Immature natural killer cell (primary cell): ENCODE data around the gene URB1. TPM values are rescaled to one million over a fixed set of nuclear protein-coding genes. Genes with fewer than 3 reads are reported as not detected.
"Not testable (repeated sequence)": the region's sequence is repeated elsewhere in the genome, so short reads cannot be mapped to it uniquely, and the experiment has no call there.

Source experiments
- DNase-seq, 3 donors: peaks; one replicate each; pipeline ENCODE4 v3.0.0; 2022; ENCODE audit warnings: mixed read lengths in 1 of 3
- H3K27ac Mint-ChIP-seq, 6 donors: one replicate each; pipeline ENCODE4 v1.8.0; 2020; ENCODE audit warnings: mixed read lengths in 6 of 6, mild to moderate bottlenecking in 5 of 6, inconsistent platforms in 4 of 6, moderate library complexity in 3 of 6
- H3K27me3 Mint-ChIP-seq, 3 donors: one replicate each; pipeline ENCODE4 v1.8.0; 2020 to 2021; ENCODE audit warnings: low read depth in 3 of 3, mild to moderate bottlenecking in 3 of 3, mixed read lengths in 3 of 3, moderate library complexity in 3 of 3, inconsistent platforms in 1 of 3
- H3K36me3 Mint-ChIP-seq, 3 donors: one replicate each; pipeline ENCODE4 v1.8.0; 2020; ENCODE audit warnings: mixed read lengths in 3 of 3, inconsistent platforms in 2 of 3, mild to moderate bottlenecking in 2 of 3
- H3K4me1 Mint-ChIP-seq, 2 donors: one replicate each; pipeline ENCODE4 v1.8.0; 2020; ENCODE audit warnings: inconsistent platforms in 2 of 2, mild to moderate bottlenecking in 2 of 2, mixed read lengths in 2 of 2, moderate library complexity in 1 of 2
- H3K4me3 Mint-ChIP-seq, 5 donors: one replicate each; pipeline ENCODE4 v1.8.0; 2020; ENCODE audit warnings: mild to moderate bottlenecking in 5 of 5, mixed read lengths in 5 of 5, inconsistent platforms in 3 of 5, moderate library complexity in 3 of 5
- H3K9me3 Mint-ChIP-seq, 6 donors: one replicate each; pipeline ENCODE4 v1.8.0; 2020; ENCODE audit warnings: mild to moderate bottlenecking in 6 of 6, mixed read lengths in 6 of 6, inconsistent platforms in 4 of 6, moderate library complexity in 3 of 6
- polyA plus RNA-seq, 3 donors: library from polyadenylated mRNA; unstranded; fragments of 300-500 nt; fragmentation: Illumina TruSeq; gene quantifications; one replicate each; pipeline ENCODE4 v1.2.3, GENCODE V29; 2021

URB1 gene
- polyA plus RNA-seq, 3 donors from 2014 or later: 1.1 to 2.3 (median 1.3) TPM

- Mint-ChIP-seq H3K4me1 (peaks cover 31 to 49% of the 10 kb centered on the region in 2 donors), H3K27ac (peak overlapping the region; percentile 72 to 90 (median 90)), H3K4me3 (peak overlapping the region; percentile 84 to 89 (median 87)), H3K27me3 (peaks cover 2 to 14% (median 6%) of the 10 kb centered on the region in 3 donors), H3K9me3 (no peaks in the 10 kb centered on the region), H3K36me3 (peaks cover 0 to 7% (median 6%) of the 10 kb centered on the region in 3 donors)
- no peak for DNase-seq
Measured at GRCh38 chr21:32393677-32394001, 827 bp upstream of the URB1 start.

GRCh38 chr21:32392299-32392879, 423 bp downstream of the URB1 start:
- Mint-ChIP-seq H3K4me3 (peak overlapping the region; percentile 84 to 89 (median 87)), H3K27ac (peak overlapping the region in 4 of 6 donors; percentile 62 to 90 (median 78)), H3K27me3 (peaks cover 2 to 14% (median 6%) of the 10 kb centered on the region in 3 donors), H3K36me3 (peaks cover 0 to 9% (median 7%) of the 10 kb centered on the region in 3 donors), H3K4me1 (peaks cover 32 to 50% of the 10 kb centered on the region in 2 donors), H3K9me3 (no peaks in the 10 kb centered on the region)
- no peak for DNase-seq

GRCh38 chr21:32391755-32392154, 1.1 kb downstream of the URB1 start:
- Mint-ChIP-seq H3K36me3 (peaks cover 0 to 9% (median 7%) of the 10 kb centered on the region in 3 donors), H3K4me1 (peaks cover 32 to 50% of the 10 kb centered on the region in 2 donors), H3K9me3 (no peaks in the 10 kb centered on the region), H3K27me3 (peaks cover 2 to 12% (median 6%) of the 10 kb centered on the region in 3 donors), H3K27ac (peak overlapping the region in 4 of 6 donors; percentile 39 to 81 (median 69)), H3K4me3 (peak overlapping the region; percentile 81 to 89 (median 87))
- DNase-seq: no peak

- Mint-ChIP-seq H3K27me3 (peaks cover 2 to 10% (median 6%) of the 10 kb centered on the region in 3 donors), H3K4me1 (peaks cover 32 to 50% of the 10 kb centered on the region in 2 donors)
- H3K27ac Mint-ChIP-seq, DNase-seq, H3K4me3 Mint-ChIP-seq, H3K9me3 Mint-ChIP-seq, H3K36me3 Mint-ChIP-seq: not testable (repeated sequence)
Measured at GRCh38 chr21:32390537-32391224, 2.1 kb downstream of the URB1 start.

- Mint-ChIP-seq H3K36me3 (peaks cover 5 to 9% (median 7%) of the 10 kb centered on the region in 3 donors), H3K9me3 (no peaks in the 10 kb centered on the region), H3K4me1 (peaks cover 32 to 48% of the 10 kb centered on the region in 2 donors), H3K27me3 (peaks cover 2 to 7% (median 6%) of the 10 kb centered on the region in 3 donors), H3K27ac (no peak overlapping the region), H3K4me3 (no peak overlapping the region)
- no peak for DNase-seq
Measured at GRCh38 chr21:32389337-32390015, 3.3 kb downstream of the URB1 start.

GRCh38 chr21:32388306-32388705, 4.5 kb downstream of the URB1 start:
- H3K4me1 Mint-ChIP-seq: peaks cover 24 to 36% of the 10 kb centered on the region in 2 donors
- peaks cover 9 to 15% (median 9%) of the 10 kb centered on the region in 3 donors for H3K36me3 Mint-ChIP-seq
- no peak overlapping the region for H3K4me3 Mint-ChIP-seq

GRCh38 chr21:32387151-32387550, 5.7 kb downstream of the URB1 start:
- DNase-seq: no peak
- Mint-ChIP-seq H3K27me3 (peaks cover 2 to 3% (median 2%) of the 10 kb centered on the region in 3 donors), H3K4me3 (no peak overlapping the region), H3K9me3 (no peaks in the 10 kb centered on the region), H3K36me3 (peaks cover 9 to 23% (median 10%) of the 10 kb centered on the region in 3 donors), H3K4me1 (peaks cover 17 to 28% of the 10 kb centered on the region in 2 donors), H3K27ac (peak overlapping the region in 1 of 6 donors; percentile 48)

More at GRCh38 chr21:32388306-32388705, 4.5 kb downstream of the URB1 start:
- Mint-ChIP-seq H3K27ac (no peak overlapping the region), H3K27me3 (peaks cover 4 to 6% (median 4%) of the 10 kb centered on the region in 3 donors), H3K9me3 (no peaks in the 10 kb centered on the region)
- DNase-seq: no peak

GRCh38 chr21:32386195-32386870, 6.5 kb downstream of the URB1 start:
- Mint-ChIP-seq H3K4me1 (peaks cover 9 to 20% of the 10 kb centered on the region in 2 donors), H3K36me3 (peaks cover 9 to 23% (median 10%) of the 10 kb centered on the region in 3 donors), H3K4me3 (no peak overlapping the region), H3K9me3 (no peaks in the 10 kb centered on the region), H3K27ac (no peak overlapping the region), H3K27me3 (peaks cover 2 to 3% (median 2%) of the 10 kb centered on the region in 3 donors)
- no peak for DNase-seq

GRCh38 chr21:32383812-32384211, 9.0 kb downstream of the URB1 start:
- H3K9me3 Mint-ChIP-seq: no peaks in the 10 kb centered on the region
- peaks cover 0 to 3% (median 0%) of the 10 kb centered on the region in 3 donors for H3K27me3 Mint-ChIP-seq
- H3K4me1 Mint-ChIP-seq: peaks cover 1 to 3% of the 10 kb centered on the region in 2 donors

GRCh38 chr21:32382108-32382644, 10.6 kb downstream of the URB1 start:
- Mint-ChIP-seq H3K27ac (no peak overlapping the region), H3K9me3 (no peaks in the 10 kb centered on the region), H3K36me3 (peaks cover 13 to 44% (median 14%) of the 10 kb centered on the region in 3 donors), H3K4me3 (no peak overlapping the region), H3K27me3 (peaks cover 0 to 3% (median 0%) of the 10 kb centered on the region in 3 donors), H3K4me1 (no peaks in the 10 kb centered on the region)
- no peak for DNase-seq

More at GRCh38 chr21:32383812-32384211, 9.0 kb downstream of the URB1 start:
- no peak for DNase-seq
- Mint-ChIP-seq H3K4me3 (no peak overlapping the region), H3K27ac (no peak overlapping the region), H3K36me3 (peaks cover 13 to 36% (median 14%) of the 10 kb centered on the region in 3 donors)

- H3K27me3 Mint-ChIP-seq: peaks cover 0 to 3% (median 0%) of the 10 kb centered on the region in 3 donors
- H3K36me3 Mint-ChIP-seq: peaks cover 13 to 44% (median 14%) of the 10 kb centered on the region in 3 donors
- no peak for DNase-seq
- H3K4me3 Mint-ChIP-seq: no peak overlapping the region
- H3K4me1 Mint-ChIP-seq: no peaks in the 10 kb centered on the region
- no peak overlapping the region for H3K27ac Mint-ChIP-seq
- no peaks in the 10 kb centered on the region for H3K9me3 Mint-ChIP-seq
Measured at GRCh38 chr21:32381571-32381970, 11.2 kb downstream of the URB1 start.

GRCh38 chr21:32380940-32381339, 11.9 kb downstream of the URB1 start:
- Mint-ChIP-seq H3K4me3 (no peak overlapping the region), H3K36me3 (peaks cover 14 to 44% (median 16%) of the 10 kb centered on the region in 3 donors), H3K27me3 (peaks cover 0 to 3% (median 0%) of the 10 kb centered on the region in 3 donors), H3K9me3 (no peaks in the 10 kb centered on the region), H3K27ac (no peak overlapping the region), H3K4me1 (no peaks in the 10 kb centered on the region)
- DNase-seq: no peak

- Mint-ChIP-seq H3K27ac (no peak overlapping the region), H3K36me3 (peaks cover 9 to 45% (median 20%) of the 10 kb centered on the region in 3 donors), H3K4me1 (no peaks in the 10 kb centered on the region), H3K4me3 (no peak overlapping the region), H3K9me3 (no peaks in the 10 kb centered on the region), H3K27me3 (peaks cover 0 to 1% (median 0%) of the 10 kb centered on the region in 3 donors)
- DNase-seq: no peak
Measured at GRCh38 chr21:32378956-32379355, 13.9 kb downstream of the URB1 start.
